GM18868 (cell line): ENCODE measurements around the gene GLI1.
A peak's percentile ranks its signal among the peaks of the same experiment; 100 is the strongest.

Source experiments
- ATAC-seq: cut with Tn5 transposase; IDR thresholded peaks from one replicate; pipeline ENCODE4 v1.9.1; 2021; ENCODE audit warnings: mild to moderate bottlenecking, moderate library complexity; ENCODE audit not compliant: unreplicated experiment

The GLI1 gene

DNA sequence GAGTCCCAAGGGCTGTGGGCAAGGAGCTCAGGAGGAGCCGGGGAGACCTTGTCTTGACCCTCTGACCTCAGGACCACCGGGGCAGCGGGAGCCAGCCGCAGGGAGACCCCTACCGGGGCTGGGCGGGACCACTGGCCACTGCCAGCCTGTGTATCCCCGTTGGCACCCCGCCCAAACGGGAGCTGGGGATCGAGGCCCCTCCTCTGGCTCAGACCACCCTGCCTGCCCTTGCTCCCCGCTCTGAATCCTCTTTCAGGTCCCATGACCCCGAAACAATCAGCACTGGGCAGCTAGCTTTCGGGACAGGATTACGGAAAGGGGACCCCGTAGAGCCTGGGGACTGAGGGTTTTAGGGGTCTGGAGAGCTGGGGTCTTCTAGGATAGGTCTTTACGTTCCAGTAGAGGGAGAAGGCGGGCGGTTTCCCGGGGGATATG lies 1.3 kb downstream of the GLI1 start:
- no peak for ATAC-seq

DNA sequence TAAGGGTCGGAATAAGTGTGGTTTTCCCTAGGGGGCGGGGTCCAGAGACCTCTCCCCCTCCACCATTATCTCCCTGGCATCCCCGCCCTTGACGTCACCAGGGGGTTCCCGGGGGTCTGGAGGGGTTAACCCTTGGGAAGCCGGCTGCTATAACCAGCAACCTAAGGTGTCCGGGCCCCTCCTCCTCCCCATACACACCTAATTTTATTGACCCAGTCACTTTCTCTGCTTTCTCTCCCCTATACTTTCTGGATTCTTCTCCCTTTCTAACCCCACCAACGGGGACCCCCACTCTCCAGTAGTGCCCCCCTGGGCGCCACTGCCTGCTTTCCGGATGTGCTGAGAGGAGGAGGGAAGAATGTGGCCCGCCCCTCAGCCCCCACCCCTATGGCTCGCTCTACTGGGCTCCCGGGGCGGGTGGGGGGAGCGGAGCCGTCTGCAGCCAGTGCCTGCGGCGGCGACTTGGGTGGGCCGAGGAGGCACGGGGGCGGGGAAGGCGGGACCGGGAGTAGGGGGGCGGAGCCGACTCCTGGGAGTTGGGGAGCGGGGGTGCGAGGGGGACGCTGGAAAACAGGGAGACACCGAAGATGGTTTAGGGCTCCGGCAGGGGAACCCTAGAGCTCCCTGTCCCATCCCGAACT lies 1.8 kb downstream of the GLI1 start:
- ATAC-seq, result no peak

DNA sequence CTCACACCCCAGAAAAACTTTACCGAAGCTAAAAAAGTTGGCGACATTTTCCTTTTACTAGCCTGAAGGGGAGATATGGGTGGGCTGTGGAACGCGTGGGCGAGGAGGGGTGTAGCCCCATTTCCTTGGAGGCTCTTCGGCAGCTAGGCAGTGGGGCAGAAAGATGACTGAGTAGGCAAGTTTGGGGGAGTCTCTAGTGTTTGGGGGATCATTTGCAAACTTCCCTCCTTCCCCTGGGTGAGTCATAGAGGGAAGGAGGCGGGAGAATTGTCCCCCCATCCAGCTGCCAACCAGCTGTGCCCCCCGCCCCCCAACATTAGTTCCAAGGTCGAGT lies 2.3 kb downstream of the GLI1 start:
- ATAC-seq, result no peak

DNA sequence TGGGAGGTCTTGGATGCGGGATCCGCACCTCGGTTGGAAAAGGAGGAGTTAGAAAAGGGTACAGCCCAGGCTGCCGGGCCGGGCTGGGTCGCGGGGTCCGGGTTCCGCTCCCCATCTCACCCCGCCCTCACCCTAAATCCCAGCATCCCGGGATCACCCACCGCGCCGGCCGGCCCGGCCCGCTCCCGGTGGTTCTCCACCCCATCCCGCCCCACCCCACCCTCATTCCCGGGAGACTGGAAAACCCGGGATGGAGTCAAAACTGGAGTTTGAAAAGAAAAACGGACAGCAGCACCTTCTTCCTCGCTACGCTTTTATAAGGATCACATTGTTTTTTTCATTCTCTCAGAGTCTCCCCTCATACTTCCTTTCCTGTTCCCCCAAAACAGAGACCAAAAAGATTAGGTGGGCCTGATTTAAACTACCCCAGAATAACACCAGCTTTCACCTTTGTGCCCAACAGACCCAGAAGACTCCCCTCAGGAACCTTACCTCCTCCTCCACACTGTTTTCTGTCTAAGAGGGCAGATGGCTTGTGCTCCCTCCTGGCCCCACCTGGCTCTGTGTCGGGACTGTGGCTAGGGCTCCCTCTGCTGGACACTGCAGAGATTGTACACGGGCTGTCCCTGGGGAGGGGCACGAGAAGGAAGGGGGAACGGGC lies 2.8 kb downstream of the GLI1 start:
- peak; percentile 71 for ATAC-seq

DNA sequence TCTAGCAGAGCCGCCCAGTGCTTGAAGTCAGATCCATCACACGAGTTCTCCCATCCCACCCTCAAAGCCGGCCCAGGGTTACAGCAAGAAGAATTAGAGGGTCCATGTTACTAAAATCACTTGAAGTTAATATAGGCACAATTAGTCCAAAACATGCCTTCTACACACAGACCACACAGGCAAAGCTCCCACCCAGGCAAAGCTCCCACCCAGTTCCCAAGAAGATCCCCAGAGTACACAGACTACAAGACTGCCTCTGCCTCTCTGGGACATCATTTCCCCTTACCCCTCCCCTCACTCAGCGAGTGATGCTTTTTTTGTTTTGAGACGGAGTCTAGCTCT lies 3.3 kb downstream of the GLI1 start:
- ATAC-seq, result no peak

DNA sequence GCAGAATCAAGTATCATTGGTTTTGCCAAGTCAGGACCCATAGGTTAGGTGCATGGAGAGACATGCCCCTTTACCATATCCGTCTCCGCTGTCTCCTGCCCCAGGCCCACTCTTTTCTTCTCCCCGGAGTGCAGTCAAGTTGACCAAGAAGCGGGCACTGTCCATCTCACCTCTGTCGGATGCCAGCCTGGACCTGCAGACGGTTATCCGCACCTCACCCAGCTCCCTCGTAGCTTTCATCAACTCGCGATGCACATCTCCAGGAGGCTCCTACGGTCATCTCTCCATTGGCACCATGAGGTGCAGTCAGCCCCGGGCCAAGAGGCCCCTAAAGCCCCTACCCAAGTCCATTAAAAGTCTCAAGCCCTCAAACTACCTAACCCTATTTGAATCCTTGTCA lies 5.0 kb downstream of the GLI1 start:
- ATAC-seq, result no peak

DNA sequence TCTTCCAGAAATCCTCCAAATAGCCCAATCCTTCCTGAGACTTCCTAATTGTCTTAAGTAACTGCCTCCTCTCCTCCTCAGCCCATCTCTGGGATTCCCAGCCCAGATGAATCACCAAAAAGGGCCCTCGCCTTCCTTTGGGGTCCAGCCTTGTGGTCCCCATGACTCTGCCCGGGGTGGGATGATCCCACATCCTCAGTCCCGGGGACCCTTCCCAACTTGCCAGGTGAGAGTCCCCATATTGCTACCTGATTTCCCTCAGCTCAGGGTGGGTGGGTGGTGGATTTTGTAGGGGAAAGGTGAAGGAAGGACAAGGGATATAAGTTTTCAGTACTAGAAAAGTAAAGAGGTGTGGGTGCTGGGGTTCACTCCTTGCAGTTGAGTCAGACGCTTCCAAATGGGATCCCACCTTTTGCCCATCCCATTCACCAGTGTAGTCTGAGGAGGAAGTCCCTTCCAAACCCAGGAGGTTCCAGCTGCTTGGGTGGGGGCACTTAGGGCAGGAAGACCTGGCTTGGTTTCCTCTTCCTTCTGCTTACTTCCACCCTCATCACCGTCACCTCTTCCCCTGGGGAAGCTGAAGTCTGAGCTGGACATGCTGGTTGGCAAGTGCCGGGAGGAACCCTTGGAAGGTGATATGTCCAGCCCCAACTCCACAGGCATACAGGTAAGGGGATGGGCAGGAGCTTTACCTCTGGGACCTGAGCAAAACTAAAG lies 5.6 kb downstream of the GLI1 start:
- no peak for ATAC-seq

DNA sequence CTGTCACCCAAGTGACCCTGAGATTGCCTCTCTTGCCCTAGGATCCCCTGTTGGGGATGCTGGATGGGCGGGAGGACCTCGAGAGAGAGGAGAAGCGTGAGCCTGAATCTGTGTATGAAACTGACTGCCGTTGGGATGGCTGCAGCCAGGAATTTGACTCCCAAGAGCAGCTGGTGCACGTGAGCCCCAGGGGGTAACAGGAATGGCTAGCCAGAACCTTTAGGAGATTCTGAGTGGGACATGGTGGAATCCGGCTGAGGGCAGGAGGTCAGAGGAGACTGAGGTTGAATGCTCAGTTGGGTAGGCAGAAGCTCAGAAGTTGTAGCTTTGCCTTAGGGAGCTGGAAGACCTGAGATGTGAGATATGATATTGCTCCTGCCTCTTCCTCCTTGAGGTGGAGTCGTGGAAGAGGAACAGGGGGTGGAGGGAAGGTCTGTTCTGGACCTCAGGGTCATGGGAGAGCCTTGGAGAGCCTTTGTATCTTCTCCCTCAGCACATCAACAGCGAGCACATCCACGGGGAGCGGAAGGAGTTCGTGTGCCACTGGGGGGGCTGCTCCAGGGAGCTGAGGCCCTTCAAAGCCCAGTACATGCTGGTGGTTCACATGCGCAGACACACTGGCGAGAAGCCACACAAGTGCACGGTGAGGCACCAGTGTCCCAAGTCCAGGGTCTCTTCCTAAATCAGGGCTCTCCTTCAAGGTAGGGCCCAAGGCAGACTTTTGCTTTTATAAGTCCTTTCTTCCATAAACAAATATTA lies 6.3 kb downstream of the GLI1 start:
- no peak for ATAC-seq

DNA sequence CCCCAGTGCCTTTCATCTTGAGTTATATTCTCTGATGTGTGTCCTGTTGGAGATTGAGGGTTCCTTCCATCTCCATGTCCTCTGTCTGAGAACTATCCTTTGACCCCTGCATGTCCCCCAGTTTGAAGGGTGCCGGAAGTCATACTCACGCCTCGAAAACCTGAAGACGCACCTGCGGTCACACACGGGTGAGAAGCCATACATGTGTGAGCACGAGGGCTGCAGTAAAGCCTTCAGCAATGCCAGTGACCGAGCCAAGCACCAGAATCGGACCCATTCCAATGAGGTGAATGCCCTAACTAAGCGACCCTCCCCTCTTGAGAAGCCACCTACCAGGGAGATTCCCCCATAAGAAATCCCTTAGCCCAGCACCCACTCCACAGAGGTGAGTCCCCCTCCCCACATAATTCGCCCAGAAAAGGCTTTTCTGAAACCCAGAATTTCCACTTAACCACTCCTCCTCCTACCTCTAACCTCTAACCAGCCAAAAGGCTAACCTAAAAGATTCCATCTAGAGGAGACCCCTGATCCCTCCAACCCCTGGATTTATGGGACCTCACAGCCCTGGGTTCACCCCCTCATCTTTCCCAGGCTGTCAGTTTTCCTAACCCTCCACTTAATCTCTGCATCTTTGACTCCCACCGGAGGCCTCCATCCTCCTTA lies 7.8 kb downstream of the GLI1 start:
- ATAC-seq, result no peak

DNA sequence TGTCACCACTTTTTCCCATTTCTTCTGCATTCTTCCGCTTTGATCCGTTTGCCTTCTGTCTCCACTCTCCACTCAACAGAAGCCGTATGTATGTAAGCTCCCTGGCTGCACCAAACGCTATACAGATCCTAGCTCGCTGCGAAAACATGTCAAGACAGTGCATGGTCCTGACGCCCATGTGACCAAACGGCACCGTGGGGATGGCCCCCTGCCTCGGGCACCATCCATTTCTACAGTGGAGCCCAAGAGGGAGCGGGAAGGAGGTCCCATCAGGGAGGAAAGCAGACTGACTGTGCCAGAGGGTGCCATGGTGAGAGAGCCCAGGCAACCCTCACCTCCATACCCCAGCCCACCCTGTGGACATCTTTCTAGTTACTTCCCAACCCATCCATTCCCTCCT lies 8.3 kb downstream of the GLI1 start:
- no peak for ATAC-seq

DNA sequence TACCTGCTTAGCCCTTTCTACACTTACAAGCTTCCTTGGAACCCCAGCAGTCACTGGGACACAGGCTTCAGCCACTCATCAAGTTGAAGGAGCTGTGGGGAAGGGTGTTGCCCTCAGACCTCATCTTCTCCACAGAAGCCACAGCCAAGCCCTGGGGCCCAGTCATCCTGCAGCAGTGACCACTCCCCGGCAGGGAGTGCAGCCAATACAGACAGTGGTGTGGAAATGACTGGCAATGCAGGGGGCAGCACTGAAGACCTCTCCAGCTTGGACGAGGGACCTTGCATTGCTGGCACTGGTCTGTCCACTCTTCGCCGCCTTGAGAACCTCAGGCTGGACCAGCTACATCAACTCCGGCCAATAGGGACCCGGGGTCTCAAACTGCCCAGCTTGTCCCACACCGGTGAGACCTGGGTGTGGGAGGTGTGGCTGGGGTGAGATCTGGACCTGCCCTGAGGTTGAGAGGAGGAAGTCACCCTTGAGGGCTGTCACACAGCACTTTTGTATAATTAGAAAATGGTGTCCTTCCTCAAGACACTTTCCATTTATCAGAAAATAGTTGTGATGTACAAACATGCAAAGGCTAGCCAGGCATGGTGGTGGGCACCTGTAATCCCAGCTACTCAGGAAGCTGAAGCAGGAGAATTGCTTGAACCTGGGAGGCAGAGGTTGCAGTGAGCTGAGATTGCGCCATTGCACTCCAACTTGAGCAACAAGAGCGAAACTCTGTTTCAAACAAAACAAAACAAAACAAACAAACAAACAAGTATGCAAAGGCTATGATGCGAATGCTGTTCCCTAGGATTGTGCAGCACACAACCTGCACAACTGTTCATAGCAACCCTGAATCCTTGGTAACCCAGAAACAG lies 9.9 kb downstream of the GLI1 start:
- no peak for ATAC-seq

DNA sequence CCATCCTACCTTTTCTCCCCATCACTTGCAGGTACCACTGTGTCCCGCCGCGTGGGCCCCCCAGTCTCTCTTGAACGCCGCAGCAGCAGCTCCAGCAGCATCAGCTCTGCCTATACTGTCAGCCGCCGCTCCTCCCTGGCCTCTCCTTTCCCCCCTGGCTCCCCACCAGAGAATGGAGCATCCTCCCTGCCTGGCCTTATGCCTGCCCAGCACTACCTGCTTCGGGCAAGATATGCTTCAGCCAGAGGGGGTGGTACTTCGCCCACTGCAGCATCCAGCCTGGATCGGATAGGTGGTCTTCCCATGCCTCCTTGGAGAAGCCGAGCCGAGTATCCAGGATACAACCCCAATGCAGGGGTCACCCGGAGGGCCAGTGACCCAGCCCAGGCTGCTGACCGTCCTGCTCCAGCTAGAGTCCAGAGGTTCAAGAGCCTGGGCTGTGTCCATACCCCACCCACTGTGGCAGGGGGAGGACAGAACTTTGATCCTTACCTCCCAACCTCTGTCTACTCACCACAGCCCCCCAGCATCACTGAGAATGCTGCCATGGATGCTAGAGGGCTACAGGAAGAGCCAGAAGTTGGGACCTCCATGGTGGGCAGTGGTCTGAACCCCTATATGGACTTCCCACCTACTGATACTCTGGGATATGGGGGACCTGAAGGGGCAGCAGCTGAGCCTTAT lies 10.8 kb downstream of the GLI1 start:
- ATAC-seq, result no peak

DNA sequence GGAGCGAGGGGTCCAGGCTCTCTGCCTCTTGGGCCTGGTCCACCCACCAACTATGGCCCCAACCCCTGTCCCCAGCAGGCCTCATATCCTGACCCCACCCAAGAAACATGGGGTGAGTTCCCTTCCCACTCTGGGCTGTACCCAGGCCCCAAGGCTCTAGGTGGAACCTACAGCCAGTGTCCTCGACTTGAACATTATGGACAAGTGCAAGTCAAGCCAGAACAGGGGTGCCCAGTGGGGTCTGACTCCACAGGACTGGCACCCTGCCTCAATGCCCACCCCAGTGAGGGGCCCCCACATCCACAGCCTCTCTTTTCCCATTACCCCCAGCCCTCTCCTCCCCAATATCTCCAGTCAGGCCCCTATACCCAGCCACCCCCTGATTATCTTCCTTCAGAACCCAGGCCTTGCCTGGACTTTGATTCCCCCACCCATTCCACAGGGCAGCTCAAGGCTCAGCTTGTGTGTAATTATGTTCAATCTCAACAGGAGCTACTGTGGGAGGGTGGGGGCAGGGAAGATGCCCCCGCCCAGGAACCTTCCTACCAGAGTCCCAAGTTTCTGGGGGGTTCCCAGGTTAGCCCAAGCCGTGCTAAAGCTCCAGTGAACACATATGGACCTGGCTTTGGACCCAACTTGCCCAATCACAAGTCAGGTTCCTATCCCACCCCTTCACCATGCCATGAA lies 11.5 kb downstream of the GLI1 start:
- ATAC-seq, result no peak

DNA sequence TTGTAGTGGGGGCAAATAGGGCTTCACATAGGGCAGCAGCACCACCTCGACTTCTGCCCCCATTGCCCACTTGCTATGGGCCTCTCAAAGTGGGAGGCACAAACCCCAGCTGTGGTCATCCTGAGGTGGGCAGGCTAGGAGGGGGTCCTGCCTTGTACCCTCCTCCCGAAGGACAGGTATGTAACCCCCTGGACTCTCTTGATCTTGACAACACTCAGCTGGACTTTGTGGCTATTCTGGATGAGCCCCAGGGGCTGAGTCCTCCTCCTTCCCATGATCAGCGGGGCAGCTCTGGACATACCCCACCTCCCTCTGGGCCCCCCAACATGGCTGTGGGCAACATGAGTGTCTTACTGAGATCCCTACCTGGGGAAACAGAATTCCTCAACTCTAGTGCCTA lies 12.1 kb downstream of the GLI1 start:
- no peak for ATAC-seq

DNA sequence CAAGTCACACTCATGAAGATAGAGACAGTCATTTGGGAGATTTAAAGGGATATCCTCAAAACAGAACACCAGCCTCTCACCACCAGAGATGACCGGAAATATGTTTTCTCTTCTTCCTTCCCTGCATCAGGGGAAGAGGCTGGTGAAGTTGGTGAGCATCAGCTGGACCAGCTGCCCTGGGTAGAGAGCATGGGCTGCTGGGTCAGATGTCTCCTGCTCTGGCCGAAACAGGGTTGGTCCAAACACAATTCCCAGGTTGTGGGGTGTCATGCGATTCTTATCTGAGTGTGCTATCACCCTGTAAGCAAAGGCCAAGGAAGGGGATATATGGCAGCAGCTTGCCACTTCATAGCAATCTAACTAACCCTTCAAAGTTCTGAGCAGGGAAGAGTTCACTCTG lies 12.8 kb downstream of the GLI1 start:
- ATAC-seq, result no peak

DNA sequence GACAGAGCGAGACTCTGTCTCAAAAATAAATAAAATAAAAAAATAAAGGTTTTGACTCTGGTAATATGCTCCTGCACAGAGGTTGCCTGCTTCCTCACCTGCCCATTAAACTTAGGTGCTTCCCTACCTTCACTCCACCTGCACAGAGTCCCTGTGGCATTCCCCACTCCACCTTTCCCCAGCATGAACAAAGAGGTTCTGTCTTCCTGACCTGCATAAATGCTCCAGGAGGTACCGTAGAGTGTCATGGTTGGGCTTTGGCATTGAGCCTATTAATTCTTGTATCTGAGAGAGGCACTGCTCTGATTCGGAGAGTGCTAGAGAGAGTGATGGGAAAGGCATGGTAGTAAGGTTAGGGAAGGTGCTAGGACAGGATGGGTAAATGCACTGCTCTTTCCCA lies 13.8 kb downstream of the GLI1 start:
- no peak for ATAC-seq

DNA sequence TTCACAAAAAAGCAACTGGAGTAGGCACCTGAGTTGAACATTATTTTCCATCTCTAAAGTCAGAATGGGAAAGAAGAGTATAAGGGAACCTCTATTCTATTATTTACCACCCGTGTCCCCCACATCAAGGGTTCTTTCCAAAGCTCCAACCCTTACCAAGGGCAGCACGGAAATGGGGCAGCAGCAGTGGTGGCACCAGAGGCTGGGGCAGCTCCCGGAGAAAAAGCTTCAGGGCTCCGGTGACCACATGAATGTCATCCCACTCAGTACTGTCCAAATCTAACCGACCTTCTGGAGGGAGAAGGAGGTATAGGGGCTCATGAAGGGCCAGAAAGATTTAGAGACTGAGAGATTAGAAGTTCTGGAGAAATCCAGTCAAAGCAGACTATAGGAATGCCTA lies 14.3 kb downstream of the GLI1 start:
- no peak for ATAC-seq

DNA sequence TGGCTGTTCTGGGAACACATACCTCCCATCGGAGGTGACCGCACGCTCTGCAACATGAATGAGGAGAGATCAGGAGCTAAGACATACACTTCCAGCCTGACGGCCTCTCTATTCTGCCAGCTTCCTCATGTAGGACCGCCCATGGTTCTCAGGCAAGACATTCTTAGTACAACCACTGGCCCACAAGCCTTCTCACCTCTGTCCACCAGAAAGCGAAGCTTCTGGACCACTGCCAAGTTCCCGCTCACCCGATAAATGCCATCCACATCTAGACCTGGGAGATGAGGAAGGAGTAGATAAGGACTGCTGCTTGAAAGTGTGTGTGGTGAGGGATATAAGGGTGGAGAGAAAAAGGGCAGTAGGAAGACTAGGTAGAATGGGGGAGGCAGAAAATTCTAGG lies 14.8 kb downstream of the GLI1 start:
- no peak for ATAC-seq

DNA sequence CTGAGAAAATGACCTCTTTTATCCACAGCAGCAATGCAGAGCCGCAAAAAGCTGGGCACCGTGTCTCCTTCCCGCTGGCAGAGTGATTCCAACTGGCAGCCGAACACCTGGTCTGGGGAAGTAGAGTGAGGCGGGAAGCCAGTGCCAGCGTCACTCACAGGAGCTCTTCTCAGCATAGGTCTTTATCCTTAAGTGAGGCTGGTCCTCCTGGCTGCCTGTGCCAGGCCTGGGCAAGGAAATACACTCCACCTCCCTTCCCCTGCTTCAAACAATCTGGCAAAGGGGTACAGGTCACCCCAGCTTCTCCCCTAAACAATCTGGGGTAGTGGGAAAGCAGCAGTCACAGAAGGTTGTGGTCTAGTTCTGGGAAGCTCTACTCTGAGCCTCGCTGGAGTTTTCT lies 15.3 kb downstream of the GLI1 start:
- ATAC-seq, result no peak
